ENCODE results near the gene TIMP3. TPM values are rescaled to one million over a fixed set of nuclear protein-coding genes. Genes with fewer than 3 reads are reported as not detected.

The TIMP3 gene
- polyA plus RNA-seq, 3 donors = not detected

DNA sequence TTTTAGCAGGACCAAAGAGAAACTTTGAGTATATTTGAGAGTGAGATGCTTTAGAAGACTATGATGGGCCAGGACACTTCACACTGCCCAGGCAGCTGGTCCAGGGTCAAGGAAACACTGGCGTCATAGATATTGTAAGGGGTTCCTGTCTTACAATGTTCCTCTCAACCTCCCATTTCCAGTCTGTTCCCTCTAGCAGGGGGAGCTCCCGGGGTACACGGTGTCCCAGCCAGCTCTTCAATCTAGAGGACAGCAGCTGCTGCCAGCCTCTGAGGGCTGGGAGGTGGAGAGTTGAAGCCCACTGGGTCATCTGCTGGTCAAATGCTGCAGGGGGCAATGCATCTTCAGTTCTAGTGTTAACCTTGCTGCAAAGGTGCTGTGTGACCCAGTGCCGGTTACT, 40.7 kb upstream of the TIMP3 start:
- intact Hi-C loops (cut with micrococcal nuclease) = no loop called here
- no peak overlapping the region for H3K27ac ChIP-seq (ENCODE audit: low read depth in 1 of 2, low read length in 2 of 2)

DNA sequence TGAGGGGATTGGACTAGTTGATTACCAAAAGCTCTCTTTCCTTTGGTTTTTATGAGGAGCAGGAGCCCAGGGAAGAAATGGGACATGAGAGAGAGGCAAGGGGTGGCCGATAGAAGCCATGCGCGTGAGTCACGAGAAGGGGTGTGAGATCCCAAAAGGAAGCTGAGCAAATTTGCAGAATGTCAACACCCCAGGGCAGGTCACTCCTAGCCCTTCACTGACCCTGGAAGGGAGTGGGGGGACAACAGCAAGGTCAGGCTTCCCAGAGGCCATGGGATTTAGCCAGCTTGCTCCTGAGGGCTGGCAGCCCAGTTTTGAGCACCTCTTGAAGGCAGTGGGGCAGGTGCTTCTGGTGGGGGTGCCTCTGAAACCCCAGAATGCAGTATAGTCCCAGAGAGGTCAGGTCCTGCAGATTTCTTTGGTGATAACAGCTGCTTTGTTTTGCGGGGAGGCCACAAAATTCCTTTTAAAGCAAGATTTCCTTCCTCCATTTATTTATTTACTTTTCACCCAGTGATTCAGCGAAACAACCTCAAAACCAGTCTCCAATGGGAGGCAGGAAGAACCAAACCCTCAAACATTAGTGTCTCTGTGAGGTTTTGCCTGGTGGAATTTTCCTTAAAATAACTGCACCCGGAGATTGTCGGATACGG, 40.1 kb upstream of the TIMP3 start:
- 4% methylated on average over 3 of the region's 9 CpGs for WGBS (ENCODE audit: insufficient coverage)
- Histone ChIP-seq H3K4me2 (replicated peaks; ENCODE audit: extremely low read depth, low read length, poor library complexity, severe bottlenecking) (no peak overlapping the region), H4K20me1 (ENCODE audit: insufficient read depth, low read length) (no peaks in the 10 kb centered on the region), H2AFZ (ENCODE audit: insufficient read depth, low read depth, low read length, poor library complexity, severe bottlenecking) (no peak overlapping the region), H3K4me3 (replicated peaks in 1 of 3; ENCODE audit: low read depth in 2 of 3, low read length in 3 of 3) (no peak overlapping the region), H3K9ac (ENCODE audit: insufficient read depth, low read length, poor library complexity, severe bottlenecking) (no peak overlapping the region), H3K27ac (ENCODE audit: low read depth in 1 of 2, low read length in 2 of 2) (no peak overlapping the region), H3K36me3 (replicated peaks in 1 of 2; ENCODE audit: control insufficient read depth in 1 of 2, insufficient read depth in 2 of 2, low read length in 2 of 2) (no peaks in the 10 kb centered on the region), H3K27me3 (ENCODE audit: control insufficient read depth in 2 of 2, insufficient read depth in 2 of 2, low read length in 2 of 2) (peaks cover 12 to 17% of the 10 kb centered on the region in 2 donors), H3K4me1 (ENCODE audit: control insufficient read depth in 1 of 2, insufficient read depth in 2 of 2, low read length in 2 of 2) (peaks cover 22 to 27% of the 10 kb centered on the region in 2 donors), H3K9me3 (replicated peaks in 1 of 2; ENCODE audit: control insufficient read depth in 1 of 2, insufficient read depth in 1 of 2, low read length in 2 of 2) (no peaks in the 10 kb centered on the region), H3K79me2 (ENCODE audit: insufficient read depth, low read length) (no peaks in the 10 kb centered on the region)
- peak overlapping the region in 1 of 2 donors; percentile 53 for H3K4me3 Mint-ChIP-seq
- DNase-seq = peak in 1 of 3 donors; percentile 50
- intact Hi-C loops (cut with micrococcal nuclease) = no loop called here
- no peak overlapping the region for H3K27ac Mint-ChIP-seq
- H3K27me3 Mint-ChIP-seq (ENCODE audit: low read depth in 3 of 3) = peaks cover 18 to 33% (median 22%) of the 10 kb centered on the region in 3 donors
- TF ChIP-seq, protein P1, sequence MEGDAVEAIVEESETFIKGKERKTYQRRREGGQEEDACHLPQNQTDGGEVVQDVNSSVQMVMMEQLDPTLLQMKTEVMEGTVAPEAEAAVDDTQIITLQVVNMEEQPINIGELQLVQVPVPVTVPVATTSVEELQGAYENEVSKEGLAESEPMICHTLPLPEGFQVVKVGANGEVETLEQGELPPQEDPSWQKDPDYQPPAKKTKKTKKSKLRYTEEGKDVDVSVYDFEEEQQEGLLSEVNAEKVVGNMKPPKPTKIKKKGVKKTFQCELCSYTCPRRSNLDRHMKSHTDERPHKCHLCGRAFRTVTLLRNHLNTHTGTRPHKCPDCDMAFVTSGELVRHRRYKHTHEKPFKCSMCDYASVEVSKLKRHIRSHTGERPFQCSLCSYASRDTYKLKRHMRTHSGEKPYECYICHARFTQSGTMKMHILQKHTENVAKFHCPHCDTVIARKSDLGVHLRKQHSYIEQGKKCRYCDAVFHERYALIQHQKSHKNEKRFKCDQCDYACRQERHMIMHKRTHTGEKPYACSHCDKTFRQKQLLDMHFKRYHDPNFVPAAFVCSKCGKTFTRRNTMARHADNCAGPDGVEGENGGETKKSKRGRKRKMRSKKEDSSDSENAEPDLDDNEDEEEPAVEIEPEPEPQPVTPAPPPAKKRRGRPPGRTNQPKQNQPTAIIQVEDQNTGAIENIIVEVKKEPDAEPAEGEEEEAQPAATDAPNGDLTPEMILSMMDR (IDR thresholded peaks at IDR 0.05) = no peak
- no peaks in the 10 kb centered on the region for H3K36me3 Mint-ChIP-seq
- peaks cover 0 to 10% (median 1%) of the 10 kb centered on the region in 7 donors for H3K9me3 Mint-ChIP-seq
- peaks cover 32% of the 10 kb centered on the region for H3K4me1 Mint-ChIP-seq

More for the DNA sequence above, 40.7 kb upstream of the TIMP3 start:
- no peak for DNase-seq
- peak overlapping the region in 1 of 2 donors; percentile 36 for H3K4me3 Mint-ChIP-seq
- Histone ChIP-seq H3K36me3 (replicated peaks in 1 of 2; ENCODE audit: control insufficient read depth in 1 of 2, insufficient read depth in 2 of 2, low read length in 2 of 2) (no peaks in the 10 kb centered on the region), H3K79me2 (ENCODE audit: insufficient read depth, low read length) (no peaks in the 10 kb centered on the region), H4K20me1 (ENCODE audit: insufficient read depth, low read length) (no peaks in the 10 kb centered on the region), H3K27me3 (ENCODE audit: control insufficient read depth in 2 of 2, insufficient read depth in 2 of 2, low read length in 2 of 2) (peaks cover 12 to 17% of the 10 kb centered on the region in 2 donors), H3K4me3 (replicated peaks in 1 of 3; ENCODE audit: low read depth in 2 of 3, low read length in 3 of 3) (no peak overlapping the region), H3K4me2 (replicated peaks; ENCODE audit: extremely low read depth, low read length, poor library complexity, severe bottlenecking) (no peak overlapping the region), H3K9ac (ENCODE audit: insufficient read depth, low read length, poor library complexity, severe bottlenecking) (no peak overlapping the region), H2AFZ (ENCODE audit: insufficient read depth, low read depth, low read length, poor library complexity, severe bottlenecking) (no peak overlapping the region), H3K9me3 (replicated peaks in 1 of 2; ENCODE audit: control insufficient read depth in 1 of 2, insufficient read depth in 1 of 2, low read length in 2 of 2) (no peaks in the 10 kb centered on the region), H3K4me1 (ENCODE audit: control insufficient read depth in 1 of 2, insufficient read depth in 2 of 2, low read length in 2 of 2) (peaks cover 22 to 27% of the 10 kb centered on the region in 2 donors)
- 70% methylated on average over 1 of the region's 4 CpGs for WGBS (ENCODE audit: insufficient coverage)
- H3K9me3 Mint-ChIP-seq = peaks cover 0 to 9% (median 1%) of the 10 kb centered on the region in 7 donors
- no peaks in the 10 kb centered on the region for H3K36me3 Mint-ChIP-seq
- peaks cover 32% of the 10 kb centered on the region for H3K4me1 Mint-ChIP-seq
- H3K27me3 Mint-ChIP-seq (ENCODE audit: low read depth in 3 of 3) = peaks cover 18 to 33% (median 22%) of the 10 kb centered on the region in 3 donors
- TF ChIP-seq, protein P1 (IDR thresholded peaks at IDR 0.05) = no peak
- H3K27ac Mint-ChIP-seq = no peak overlapping the region
